HG03039 (cell line): ENCODE data around the gene CRYBG3.
A peak's percentile ranks its signal among the peaks of the same experiment; 100 is the strongest.
"Not testable (repeated sequence)": the region's sequence is repeated elsewhere in the genome, so short reads cannot be mapped to it uniquely, and the experiment has no call there.

Experiments used
- ATAC-seq: cut with Tn5 transposase; IDR thresholded peaks from one replicate; pipeline ENCODE4 v1.9.1; 2021; ENCODE audit warnings: mild to moderate bottlenecking, moderate library complexity; ENCODE audit not compliant: unreplicated experiment

Gene CRYBG3

DNA sequence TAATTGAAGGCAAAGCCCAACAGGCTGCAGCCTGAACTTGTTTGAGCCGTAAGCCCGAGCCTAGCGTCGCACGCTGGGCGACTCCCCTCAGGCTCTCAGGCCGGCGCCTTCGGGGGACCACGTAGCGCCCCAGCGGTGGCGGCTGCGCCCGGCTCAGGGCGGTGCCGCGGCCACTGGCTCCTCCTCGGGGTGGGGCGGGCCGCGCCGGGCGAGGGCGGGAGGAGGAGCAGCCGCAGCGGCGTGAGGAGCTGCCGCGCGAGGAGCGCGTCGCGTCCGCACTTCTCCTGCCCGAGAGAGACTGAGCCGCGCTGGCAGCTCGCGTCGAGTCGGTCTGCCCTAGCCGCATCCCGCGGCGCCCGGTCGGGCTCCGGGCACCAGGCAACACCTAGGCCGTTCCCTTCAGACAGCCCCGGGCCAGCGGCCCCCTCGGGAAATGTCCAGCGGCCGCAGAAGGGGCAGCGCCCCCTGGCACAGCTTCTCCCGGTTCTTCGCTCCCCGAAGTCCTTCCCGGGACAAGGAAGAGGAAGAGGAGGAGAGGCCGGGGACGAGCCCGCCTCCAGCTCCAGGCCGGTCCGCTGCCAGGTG is at the start of gene CRYBG3:
Gene CRYBG3 (plus strand): TSS at position 238 of the 585 bp plus-strand sequence. CDS start 196 bp downstream, at position 434.
- ATAC-seq = peak; percentile 98

DNA sequence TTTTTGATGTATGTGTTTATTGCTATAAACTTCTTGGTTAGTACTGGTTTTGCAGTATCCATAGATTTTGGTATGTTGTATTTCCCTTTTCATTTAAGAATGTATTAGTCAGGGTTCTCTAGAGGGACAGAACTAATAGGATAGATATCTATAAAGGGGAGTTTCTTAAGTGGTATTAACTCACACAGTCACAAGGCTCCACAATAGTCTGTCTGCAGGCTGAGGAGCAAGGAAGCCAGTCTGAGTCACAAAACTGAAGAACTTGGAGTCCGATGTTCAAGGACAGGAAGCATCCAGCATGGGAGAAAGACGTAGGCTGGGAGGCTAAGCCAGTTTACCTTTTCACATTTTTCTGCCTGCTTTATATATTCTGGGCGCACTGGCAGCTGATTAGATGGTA is 48.9 kb upstream of the CRYBG3 start:
- no peak for ATAC-seq

DNA sequence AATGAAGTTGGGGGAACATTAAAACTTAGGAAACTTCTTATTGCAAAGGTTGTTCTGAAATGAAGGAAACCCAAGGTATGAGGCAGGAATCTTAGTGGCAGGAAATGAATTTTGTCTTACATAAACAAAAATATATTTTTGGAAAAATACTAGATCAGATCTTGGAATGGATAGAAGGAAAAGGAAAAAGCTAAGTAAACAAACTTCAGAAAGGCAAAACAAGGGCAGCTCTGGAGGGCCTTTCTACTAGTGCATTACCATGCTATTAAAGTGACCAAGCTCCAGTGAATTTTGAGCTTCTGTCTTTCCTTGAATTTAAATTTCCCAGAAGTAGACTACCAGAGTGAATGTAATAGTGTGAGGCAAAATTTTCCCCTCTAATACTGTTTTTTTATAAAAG is 43.7 kb upstream of the CRYBG3 start:
- ATAC-seq = no peak

DNA sequence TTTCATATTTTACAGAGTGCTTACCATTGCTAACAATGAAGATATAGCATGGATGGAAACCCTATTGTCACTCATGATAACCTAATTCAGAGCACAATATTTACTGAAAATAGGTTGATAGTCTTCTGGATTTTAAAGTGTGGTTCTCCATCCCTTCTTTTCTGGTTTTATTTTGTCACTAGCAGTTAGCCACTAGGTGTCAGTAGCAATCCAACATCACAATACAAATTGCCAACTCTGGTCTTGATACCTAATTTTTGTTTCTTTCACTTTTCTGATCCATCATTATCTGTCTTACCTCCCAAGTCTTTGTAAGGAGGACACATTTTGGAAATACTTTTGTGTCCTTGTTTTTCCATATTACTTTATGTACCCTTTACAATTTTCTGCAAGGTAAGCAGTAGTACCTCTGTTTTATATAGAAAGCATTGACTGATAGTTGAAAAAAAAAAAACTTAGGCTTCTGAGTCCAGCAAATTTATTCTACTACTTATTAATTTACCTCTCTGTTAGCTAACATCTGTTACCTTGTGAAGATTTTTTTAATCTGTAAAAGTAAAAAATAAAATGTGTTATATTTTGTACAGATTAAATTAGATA is 28.3 kb upstream of the CRYBG3 start:
- no peak for ATAC-seq

DNA sequence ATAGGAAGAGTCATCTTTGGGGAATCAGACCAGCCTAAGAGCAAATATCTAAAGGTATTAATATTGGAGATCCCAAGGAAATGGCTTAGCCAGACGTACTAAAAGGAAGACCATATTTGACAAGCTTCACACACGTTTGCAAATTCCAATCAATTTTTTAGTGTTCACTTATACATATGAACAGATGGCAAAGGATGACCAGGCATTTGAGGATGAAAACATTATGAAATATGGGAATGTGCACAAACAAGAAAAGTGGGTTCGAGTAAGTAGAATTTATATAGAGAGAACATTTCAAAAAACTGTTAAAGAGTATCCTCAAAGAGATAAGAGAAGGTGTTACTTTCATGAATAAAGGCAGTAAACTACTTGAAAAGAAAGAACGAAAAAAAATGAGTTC is 25.9 kb upstream of the CRYBG3 start:
- no peak for ATAC-seq

DNA sequence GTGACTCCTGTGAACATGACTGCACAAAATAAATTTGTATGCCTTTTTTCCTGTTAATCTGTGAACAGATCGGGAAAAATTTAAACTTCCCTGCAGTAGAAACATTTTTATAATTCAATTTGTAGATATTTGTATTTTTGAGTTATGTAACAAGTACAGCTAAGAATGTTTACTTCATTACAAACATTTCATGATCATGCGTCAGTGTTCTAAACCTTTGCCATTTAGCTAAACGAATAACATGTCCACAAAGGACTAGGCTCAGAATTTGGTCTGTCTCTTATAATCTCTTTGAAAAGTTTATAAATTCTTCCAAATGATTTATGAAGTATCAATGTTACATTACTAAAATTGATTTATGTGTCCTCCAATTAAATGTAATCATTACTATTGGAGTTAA is 17.3 kb upstream of the CRYBG3 start:
- no peak for ATAC-seq

DNA sequence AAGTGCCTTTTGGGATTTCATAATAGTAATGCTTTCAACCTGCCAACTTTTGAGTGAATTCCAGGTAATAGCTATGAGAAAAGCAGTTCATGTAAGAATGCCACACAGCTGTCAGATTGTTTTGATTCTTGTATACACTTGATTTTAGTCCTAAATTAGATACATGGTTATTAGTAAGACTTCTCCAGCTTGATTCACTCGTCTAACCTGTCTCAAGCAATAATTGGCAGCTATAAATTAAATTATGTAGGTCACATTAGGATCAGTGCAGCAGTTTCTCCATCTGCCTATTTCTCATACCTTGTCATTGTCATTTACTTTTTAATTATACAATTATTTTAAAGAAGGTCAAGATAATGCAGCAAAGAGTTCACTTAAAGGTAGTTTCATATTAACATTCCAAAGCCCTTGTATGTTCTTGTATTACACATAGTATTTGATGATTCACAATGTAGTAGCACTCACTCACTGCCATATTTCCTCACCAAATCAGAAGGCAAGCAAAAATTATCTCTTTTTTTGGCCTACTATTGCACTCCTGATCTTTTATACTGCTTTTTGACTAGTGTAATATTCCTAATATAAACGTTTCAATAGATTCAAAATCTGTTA is 10.9 kb upstream of the CRYBG3 start:
- no peak for ATAC-seq

DNA sequence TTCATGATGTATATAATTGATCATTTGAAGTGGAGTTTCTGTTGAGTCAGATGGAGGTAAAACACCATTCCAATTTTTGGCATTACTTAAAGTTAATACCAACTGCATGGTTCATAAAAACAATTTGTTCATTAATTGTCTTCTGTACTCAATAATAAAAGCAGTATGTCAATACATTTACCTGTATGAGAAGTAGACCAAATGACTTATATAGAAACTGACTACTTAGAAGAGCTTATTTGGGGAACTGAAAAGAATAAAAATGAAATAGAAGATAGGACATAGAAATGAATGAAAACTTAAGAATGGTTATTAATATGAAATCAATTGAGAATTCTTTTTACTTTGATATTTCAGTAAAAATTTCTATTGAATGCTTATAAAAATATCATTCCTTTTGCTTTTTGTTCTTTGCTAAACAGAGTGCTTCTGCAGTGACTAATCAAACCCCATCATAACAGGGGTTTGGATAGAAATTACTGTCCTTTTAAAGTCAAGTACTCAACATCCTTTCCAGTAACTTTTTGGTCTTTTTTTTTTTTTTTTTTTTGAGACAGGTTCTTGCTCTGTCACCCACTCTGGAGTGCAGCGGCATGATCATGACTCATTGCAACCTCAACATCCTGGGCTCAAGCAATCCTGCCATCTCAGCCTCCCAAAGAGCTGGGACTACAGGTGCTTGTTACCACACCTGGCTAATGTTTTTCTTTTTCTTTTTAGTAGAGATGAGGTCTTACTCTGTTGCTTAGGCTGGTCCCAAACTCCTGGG is 6.5 kb upstream of the CRYBG3 start:
- ATAC-seq = no peak

DNA sequence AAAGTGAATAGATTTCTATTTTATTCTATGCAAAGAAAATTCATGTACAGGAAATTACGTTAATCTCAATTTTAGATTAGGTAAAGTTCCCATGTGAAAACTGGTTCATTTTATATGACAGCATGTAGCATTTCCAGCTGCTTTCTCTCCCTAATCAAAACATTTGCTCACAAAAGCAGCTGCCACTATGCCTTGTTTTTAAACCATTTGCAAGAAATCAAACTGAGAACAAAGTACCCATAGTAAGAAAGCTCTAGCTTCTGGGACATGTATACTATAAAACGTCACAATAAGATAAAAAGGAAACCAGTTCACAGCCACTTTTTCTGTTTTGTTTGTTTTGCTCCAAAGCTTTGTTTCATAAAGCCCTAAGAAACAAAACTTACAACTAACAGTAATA is 5.0 kb upstream of the CRYBG3 start:
- no peak for ATAC-seq

DNA sequence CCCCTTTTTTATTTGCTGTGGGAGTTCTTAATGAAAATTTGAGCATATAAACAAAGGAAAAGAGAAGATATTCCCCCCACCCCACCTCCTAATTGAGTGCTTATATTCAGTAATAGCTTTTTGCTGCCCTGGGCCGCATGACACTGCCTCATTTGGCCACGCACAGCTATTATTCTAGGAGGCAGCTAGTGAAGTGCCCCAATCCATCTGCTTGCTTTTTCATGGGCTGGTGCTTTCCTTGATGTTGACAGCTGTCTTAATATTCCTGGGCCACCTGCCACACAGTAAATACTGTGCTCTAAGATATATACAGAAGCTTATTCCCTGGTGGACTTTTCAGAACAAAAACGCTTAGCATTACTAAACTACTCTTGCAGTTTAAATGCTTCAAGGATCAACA is 3.8 kb upstream of the CRYBG3 start:
- ATAC-seq = no peak

DNA sequence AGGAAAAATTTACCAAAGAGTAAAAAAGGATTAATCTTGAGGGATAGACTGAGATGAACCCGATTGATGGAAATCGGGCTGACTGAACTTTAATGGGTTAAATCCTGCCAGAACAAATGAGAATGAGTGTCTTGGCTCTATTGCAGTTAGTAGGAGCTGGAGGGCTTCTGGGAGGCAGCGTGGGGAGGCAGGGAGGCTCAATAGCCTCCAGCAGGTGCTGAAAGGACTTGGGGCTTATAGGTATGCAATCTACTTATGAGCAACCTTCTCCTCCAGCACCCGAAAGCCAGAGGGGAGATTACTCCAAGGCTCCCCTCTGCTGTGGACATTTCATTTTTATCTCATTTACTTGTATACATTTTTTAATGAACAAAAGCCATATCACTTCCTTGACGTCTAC is 1.0 kb upstream of the CRYBG3 start:
- no peak for ATAC-seq

DNA sequence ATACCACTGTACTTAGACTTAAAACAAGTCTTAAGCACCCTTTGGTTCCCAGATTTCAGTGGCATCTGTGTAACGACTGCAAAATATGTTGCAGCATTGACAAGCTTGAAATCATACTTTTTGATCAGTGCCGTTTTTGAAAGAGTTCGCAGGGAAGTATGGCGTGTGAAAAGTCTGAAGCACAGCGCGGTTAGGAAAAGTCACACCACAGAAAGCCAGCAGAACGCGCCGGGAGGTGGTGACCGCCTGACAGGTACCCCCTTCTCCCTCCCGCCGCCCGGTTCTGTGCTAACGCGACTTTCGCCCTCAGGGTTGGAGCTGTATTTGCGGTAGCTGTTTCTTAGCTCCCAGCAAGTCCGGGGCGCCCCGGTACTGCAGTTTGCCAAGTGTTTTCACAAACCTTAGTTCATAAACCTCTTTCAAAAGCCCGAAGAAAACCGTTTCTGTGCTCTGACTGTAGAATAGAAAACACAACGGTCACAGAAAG is 481 bp upstream of the CRYBG3 start:
- peak; percentile 39 for ATAC-seq

DNA sequence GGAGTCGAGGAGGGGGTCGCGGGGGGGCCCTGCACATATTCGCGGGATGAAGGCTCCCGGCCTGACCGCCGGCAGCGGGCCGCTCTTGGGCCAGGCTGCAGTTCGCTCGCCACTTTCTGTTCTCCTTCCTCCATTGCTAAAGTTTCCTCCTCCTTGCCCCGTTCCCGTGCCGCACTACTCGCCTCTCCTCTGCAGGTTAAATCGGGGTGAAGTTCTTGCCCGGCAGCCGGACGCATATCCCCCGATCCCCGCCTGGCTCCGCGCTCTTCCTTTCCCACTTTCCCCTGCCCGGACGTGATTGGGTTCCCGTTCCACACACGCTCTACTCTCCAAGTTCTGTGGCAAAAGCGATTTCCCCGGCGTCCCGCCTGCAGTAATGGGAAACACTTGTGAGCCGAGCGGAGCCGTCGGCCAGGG is 556 bp downstream of the CRYBG3 start:
- peak; percentile 17 for ATAC-seq

DNA sequence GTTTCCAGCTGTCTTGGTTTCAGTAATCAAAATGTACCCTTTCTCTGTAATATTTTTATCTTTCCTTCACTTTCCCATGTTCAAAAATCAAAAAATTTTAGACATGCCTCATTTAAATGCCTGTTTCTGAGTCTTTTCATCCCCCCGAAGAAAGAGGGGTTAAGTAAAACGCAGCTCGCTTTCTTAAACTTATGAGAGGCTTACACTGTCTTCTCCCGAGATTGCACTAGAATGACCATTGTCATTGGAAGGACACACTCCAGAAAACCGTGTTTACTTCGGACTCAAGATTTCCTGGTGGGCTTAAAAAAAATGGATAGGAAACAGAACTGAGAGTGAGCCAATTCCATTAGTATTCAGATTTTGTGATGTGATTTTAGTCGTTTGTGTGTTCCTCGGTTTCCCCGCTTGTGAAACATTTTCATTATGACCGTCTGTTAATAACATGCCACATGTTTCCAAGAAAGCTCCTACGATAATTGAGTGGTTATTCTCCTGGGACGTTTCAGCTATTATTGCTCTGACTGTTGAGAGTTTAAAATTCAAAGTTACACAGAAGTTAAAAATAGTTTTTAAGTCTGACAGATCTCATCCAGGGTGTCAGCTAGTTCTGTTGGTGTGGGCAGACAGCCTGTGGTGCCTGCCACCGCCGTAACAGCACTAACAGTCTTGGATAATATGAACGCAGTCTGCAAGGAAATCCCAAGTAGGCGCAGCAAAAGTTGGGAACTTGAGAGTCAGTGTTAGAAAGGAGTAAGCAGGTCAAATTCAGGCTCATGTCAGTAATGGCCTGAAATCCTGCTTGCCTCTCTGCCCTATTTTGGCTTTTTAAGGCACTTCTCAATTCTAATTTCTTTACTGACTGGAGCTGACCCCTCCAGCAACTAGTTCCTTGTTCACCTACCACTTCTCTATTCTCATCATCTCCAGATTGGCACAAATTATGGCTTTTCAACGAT is 1.5 kb downstream of the CRYBG3 start:
- no peak for ATAC-seq

DNA sequence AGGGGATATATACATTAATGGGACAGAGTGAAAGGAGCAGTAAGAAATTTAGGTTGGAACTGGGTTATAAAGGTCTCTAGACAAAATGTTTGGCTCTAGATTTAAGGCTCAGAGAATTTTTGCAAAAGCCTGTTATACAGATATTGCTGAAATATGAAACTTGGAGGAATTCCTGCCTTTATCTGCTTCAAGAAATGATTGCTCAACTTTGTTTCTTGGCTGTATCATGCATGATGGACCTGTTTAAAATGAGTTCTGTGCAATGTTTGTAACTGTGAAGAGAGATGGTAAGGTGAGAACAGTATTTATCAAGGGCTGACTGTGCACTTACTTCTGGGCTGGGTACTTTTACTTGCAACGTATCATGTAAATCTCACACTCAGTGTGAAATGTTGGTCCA is 3.3 kb downstream of the CRYBG3 start:
- ATAC-seq = no peak

DNA sequence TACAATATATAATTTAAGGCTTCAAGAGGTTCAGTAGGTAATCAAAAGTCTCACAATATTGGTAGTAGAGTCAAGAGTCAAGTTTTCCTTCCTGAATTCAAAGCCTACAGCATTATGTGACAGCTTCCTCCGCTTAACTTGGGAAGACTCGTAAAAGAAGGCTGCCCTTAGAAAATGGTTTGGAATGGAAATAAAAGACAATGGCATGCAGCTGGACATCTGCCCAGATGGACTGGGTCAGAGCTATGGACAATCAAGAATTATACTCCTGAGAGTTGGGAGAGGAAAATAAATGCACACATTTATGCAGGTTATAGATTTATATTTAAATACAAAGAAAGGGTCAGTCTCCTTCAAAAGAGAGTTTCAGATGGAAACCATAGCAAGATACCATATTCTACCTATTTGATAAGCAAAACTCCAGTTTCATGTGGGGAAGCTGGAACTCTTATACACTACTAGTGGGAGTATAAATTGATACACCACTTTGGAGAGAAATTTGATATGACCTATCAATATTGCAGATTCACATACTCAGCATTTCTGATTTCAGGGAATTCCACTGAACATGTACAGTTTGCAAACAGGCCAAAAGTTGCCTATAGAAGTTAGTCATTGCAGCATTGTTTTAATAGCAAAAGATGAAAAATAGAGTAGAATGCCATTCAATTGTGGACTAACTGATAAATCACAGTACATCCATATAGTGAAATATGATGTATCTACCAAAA is 6.1 kb downstream of the CRYBG3 start:
- ATAC-seq = no peak

DNA sequence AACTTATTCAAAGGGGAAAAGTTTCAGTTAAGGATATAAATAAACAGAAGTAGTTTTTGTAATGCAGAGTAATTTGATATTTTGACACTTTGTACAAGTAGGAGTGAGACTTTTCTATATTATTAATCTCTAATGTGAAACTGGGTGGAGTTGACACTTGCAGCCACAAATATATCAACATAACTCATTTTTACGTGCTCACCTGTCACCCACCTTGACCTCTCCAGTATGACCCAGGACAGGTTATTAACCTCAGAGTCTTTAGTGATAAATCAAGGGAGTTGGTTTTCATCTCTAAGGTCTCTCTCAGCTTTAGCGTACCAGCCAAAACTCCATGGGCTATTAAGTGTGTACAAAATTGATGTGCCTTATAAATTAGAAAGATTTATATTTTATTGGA is 7.4 kb downstream of the CRYBG3 start:
- no peak for ATAC-seq

DNA sequence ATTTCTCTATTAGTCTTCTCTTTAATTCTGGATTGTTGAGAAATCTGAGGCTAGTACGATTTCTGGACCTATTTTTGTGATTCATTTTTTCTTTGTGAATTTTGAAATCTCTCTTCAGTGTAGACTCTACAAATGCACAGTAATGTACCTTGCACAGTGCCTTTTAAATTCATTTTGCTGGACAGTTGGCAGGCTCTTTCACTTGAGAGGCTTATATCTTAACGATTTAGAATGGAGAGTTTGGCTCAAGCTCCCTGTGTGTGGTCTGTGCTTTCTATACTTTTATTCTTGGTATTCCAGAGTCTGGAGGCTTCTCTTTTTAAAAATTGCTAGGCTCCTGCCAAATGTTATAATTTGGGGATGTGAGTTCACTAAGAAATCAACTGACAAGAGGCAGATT is 8.8 kb downstream of the CRYBG3 start:
- no peak for ATAC-seq

DNA sequence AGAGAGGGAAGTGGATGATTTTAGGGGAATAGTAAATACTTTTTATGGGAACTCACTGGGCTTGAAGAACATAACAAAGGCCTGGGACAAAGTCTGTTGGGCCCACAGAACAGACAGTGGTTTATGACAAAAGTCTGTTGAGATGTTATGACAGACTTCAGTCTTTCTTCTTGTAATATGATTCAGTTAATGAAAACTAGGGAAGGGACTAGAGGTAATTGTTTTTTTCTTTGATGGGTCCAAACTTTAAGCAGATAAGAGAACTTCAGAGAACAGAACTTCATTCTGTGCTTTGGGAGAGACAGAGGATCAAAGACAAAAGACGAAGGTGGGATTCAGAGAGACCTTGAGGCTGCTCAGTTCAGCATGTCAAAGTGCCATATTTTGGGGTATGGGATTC is 9.3 kb downstream of the CRYBG3 start:
- ATAC-seq = no peak

DNA sequence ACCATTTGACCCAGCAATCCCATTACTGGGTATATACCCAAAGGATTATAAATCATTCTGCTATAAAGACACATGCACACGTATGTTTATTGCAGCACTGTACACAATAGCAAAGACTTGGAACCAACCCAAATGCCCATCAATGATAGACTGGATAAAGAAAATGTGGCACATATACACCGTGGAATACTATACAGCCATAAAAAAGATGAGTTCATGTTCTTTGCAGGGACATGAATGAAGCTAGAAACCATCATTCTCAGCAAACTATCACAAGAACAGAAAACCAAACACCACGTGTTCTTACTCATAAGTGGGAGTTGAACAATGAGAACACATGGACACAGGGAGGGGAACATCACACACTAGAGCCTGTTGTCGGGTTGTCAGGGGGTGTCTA is 11.4 kb downstream of the CRYBG3 start:
- ATAC-seq = not testable (repeated sequence)
